GM12878 (cell line): Measurements from ENCODE around the gene AHCYL2. TPM values are rescaled to one million over a fixed set of nuclear protein-coding genes. Genes with fewer than 3 reads are reported as not detected.

Experiments used
- ATAC-seq: fragments of 200-7000 bp; cut with Tn5 transposase; 3 replicates; pipeline ENCODE4 v1.9.1; 2020; ENCODE audit warnings: mild to moderate bottlenecking, moderate library complexity
- BruUV-seq: library from RNA; stranded (reverse); fragments of 400-500 nt; replicated peaks from 2 replicates; lab custom pipeline; 2021; lab: Mats Ljungman, UMichigan
- CTCF ChIA-PET: fragments of 300-600 bp; sonication (Branson Sonifier 250); formaldehyde crosslinking; extraction: SDS; loops from one replicate; lab custom pipeline; 2021; ENCODE audit warnings: inconsistent platforms; lab: Yijun Ruan, JAX
- POLR2A ChIA-PET: fragments of 350-600 bp; formaldehyde crosslinking; extraction: SDS; loops from one replicate; lab custom pipeline; 2021; ENCODE audit warnings: inconsistent platforms; lab: Charles Lee
- RAD21 ChIA-PET: fragments of 300-600 bp; sonication (Branson Sonifier 250); formaldehyde crosslinking; loops from one replicate; lab custom pipeline; 2023; ENCODE audit warnings: antibody characterized with exemption; ENCODE audit not compliant: unreplicated experiment; lab: Charles Lee
- SMC1A ChIA-PET: fragments of 300-600 bp; sonication (Branson Sonifier 250); formaldehyde crosslinking; loops from one replicate; lab custom pipeline; 2023; ENCODE audit not compliant: unreplicated experiment, uncharacterized antibody; lab: Charles Lee
- DNase-seq: peaks from one replicate; pipeline ENCODE4 v3.0.0-alpha.2; 2011; ENCODE audit warnings: low read depth, low spot score
- FAIRE-seq: peaks from 3 replicates; lab custom pipeline; 2011; peaks lifted over from hg19 to GRCh38; lab: Jason Lieb, UNC
- H2AFZ ChIP-seq: 2 replicates; pipeline ENCODE4 v1.6.0; 2011; ENCODE audit warnings: low read depth, low read length, control low read depth; ENCODE audit not compliant: control insufficient read depth
- H3K27ac ChIP-seq: 2 replicates; pipeline ENCODE4 v1.5.1; 2011; ENCODE audit warnings: control low read depth; ENCODE audit not compliant: control insufficient read depth, insufficient read depth
- H3K27me3 ChIP-seq, 2 experiments: replicated peaks in 1 of 2; 2 replicates each; pipeline versions ENCODE4 v1.6.0 to v1.6.1; 2011; ENCODE audit warnings: low read length in 1 of 2; ENCODE audit not compliant: control insufficient read depth in 2 of 2, insufficient read depth in 2 of 2
- H3K36me3 ChIP-seq, 2 experiments: 2 replicates each; pipeline ENCODE4 v1.5.1; 2011; ENCODE audit warnings: low read length in 1 of 2; ENCODE audit not compliant: control insufficient read depth in 2 of 2, insufficient read depth in 2 of 2
- H3K4me1 ChIP-seq: 2 replicates; pipeline ENCODE4 v1.6.1; 2011; ENCODE audit warnings: mild to moderate bottlenecking, low read length, moderate library complexity, mixed read lengths; ENCODE audit not compliant: control insufficient read depth, insufficient read depth
- H3K4me2 ChIP-seq: 2 replicates; pipeline ENCODE4 v1.6.0; 2011; ENCODE audit warnings: control low read depth; ENCODE audit not compliant: control insufficient read depth, insufficient read depth
- H3K4me3 ChIP-seq: fragments of 200-600 bp; sonication (generic); 2 replicates; pipeline ENCODE4 v1.5.1; 2016
- H3K79me2 ChIP-seq: 2 replicates; pipeline ENCODE4 v1.6.0; 2011; ENCODE audit warnings: low read length; ENCODE audit not compliant: control insufficient read depth, insufficient read depth
- H3K9ac ChIP-seq: 2 replicates; pipeline ENCODE4 v1.8.0; 2011; ENCODE audit warnings: low read length, control low read depth, mixed read lengths; ENCODE audit not compliant: control insufficient read depth, insufficient read depth
- H3K9me3 ChIP-seq: replicated peaks from 3 replicates; pipeline ENCODE4 v1.5.1; 2011; ENCODE audit warnings: mild to moderate bottlenecking, low read length; ENCODE audit not compliant: control insufficient read depth, insufficient read depth
- H4K20me1 ChIP-seq: 2 replicates; pipeline ENCODE4 v1.6.0; 2011; ENCODE audit not compliant: control insufficient read depth, insufficient read depth
- CBX5 ChIP-seq: sonication (generic); IDR thresholded peaks from 2 replicates; pipeline ENCODE4 v1.6.1; 2016; ENCODE audit warnings: low read depth, moderate library complexity, mild to moderate bottlenecking, inconsistent platforms
- EED ChIP-seq: sonication (generic); IDR thresholded peaks from 2 replicates; pipeline ENCODE4 v1.6.1; 2016; ENCODE audit warnings: antibody characterized with exemption, low read depth
- HDAC2 ChIP-seq: fragments of 200-600 bp; sonication (generic); IDR thresholded peaks from 2 replicates; pipeline ENCODE4 v1.6.1; 2017
- KAT2A ChIP-seq: conservative IDR thresholded peaks from 2 replicates; pipeline ENCODE4 v1.6.1; 2011; ENCODE audit warnings: low read depth, low read length; ENCODE audit not compliant: control insufficient read depth
- RAD21 ChIP-seq: IDR thresholded peaks from 2 replicates; pipeline ENCODE4 v1.6.1; 2011; ENCODE audit warnings: mild to moderate bottlenecking, low read depth, low read length, moderate library complexity; ENCODE audit not compliant: insufficient read depth
- TBL1XR1 ChIP-seq: IDR thresholded peaks from 2 replicates; pipeline ENCODE4 v1.6.1; 2012; ENCODE audit warnings: low read depth, low read length, improper control_type of control experiment
- YY1 ChIP-seq: IDR thresholded peaks from 2 replicates; pipeline ENCODE4 v1.6.1; 2011; ENCODE audit warnings: low read depth, mild to moderate bottlenecking, low read length
- WGBS: methylation state at CpG from one replicate; pipeline ENCODE4 v1.1.6; 2016; ENCODE audit warnings: low lambda C conversion rate; ENCODE audit not compliant: insufficient replicate concordance, insufficient coverage; ENCODE audit errors: missing lambda C conversion rate; 5-methylcytosine and 5-hydroxymethylcytosine counted together
- in situ Hi-C: fragments of 300-500 bp; cut with MboI; formaldehyde crosslinking; loops from 9 replicates; pipeline ENCODE4 v1.14.3; 2018; ENCODE audit warnings: mixed read lengths
- intact Hi-C: fragments of 100-400 bp; cut with micrococcal nuclease; formaldehyde crosslinking; loops from one replicate; pipeline ENCODE4 v1.14.2; 2022; ENCODE audit not compliant: unreplicated experiment
- polyA plus RNA-seq, 11 experiments: library from polyadenylated mRNA; depleted of rRNA in 4 of 11; unstranded in 6 of 11; stranded (reverse) in 5 of 11; fragments of >200 nt; fragmentation: Nextera tagmentation in 4 of 11; fragmentation: Illumina TruSeq in 1 of 11; extraction: Ambion mirVana in 4 of 11; extraction: Trizol in 1 of 11; gene quantifications; 1 replicate in 1 of 11; 2 replicates in 10 of 11; pipeline versions ENCODE4 v1.2.1 to v1.2.3, GENCODE V29; 2011 to 2016; ENCODE audit warnings: inconsistent platforms in 2 of 11, missing spikeins in 2 of 11, low read depth in 1 of 11
- total RNA-seq, 4 experiments: library from RNA; depleted of rRNA in 3 of 4; stranded (reverse); fragments of >200 nt in 3 of 4; fragmentation: Illumina TruSeq in 1 of 4; extraction: Trizol in 1 of 4; gene quantifications; 2 replicates each; pipeline versions ENCODE4 v1.2.1 to v1.2.3, GENCODE V29; 2013 to 2021
- TF ChIP-seq, protein P1 (sequence below): fragments of 450-650 bp; IDR thresholded peaks from 2 replicates; pipeline ENCODE4 v1.6.1; 2017; ENCODE audit warnings: antibody characterized with exemption, mild to moderate bottlenecking, moderate library complexity
- TF ChIP-seq, protein P2 (sequence below): fragments of 150-350 bp; IDR thresholded peaks from 2 replicates; pipeline ENCODE4 v1.6.1; 2014; ENCODE audit warnings: mild to moderate bottlenecking, low read depth, low read length
- TF ChIP-seq, protein P3 (sequence below): IDR thresholded peaks from 2 replicates; pipeline ENCODE4 v1.6.1; 2012; ENCODE audit warnings: improper control_type of control experiment, low read depth, low read length; ENCODE audit not compliant: insufficient replicate concordance
- TF ChIP-seq, protein P4 (sequence below): fragments of 450-650 bp; IDR thresholded peaks from 2 replicates; pipeline ENCODE4 v1.6.1; 2017; ENCODE audit warnings: mild to moderate bottlenecking, moderate library complexity

Gene AHCYL2
- total and polyA plus RNA-seq, 10 of the 15 experiments (the other 5 are each of a cell fraction or from before 2014, with no cell fraction given) = 1.7 to 29.1 (median 5.4) TPM

DNA sequence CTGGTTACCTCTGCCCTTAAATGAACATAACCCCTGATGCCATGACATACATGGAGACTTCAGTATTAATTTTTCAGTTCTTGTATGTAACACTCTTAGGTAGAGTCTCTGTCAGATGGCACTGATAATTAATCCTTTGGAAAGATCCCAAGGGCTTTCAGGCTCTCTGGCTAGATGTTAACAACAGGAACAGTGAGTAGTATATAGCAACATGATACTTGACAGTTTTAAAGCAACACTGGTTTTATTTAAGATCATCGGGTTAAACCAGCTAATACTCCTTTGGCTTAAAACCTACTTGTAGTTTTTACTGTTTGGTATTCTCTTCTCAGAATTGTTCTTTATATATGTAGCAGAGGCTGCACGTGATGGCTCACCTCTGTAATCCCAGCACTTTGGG lies 27.3 kb downstream of the AHCYL2 start:
- Histone ChIP-seq H3K27ac (no peak overlapping the region), H3K27me3 (no peaks in the 10 kb centered on the region), H3K9ac (no peak overlapping the region), H4K20me1 (no peaks in the 10 kb centered on the region), H3K36me3 (no peaks in the 10 kb centered on the region), H2AFZ (no peak overlapping the region), H3K4me3 (no peak overlapping the region), H3K4me1 (no peaks in the 10 kb centered on the region), H3K79me2 (no peaks in the 10 kb centered on the region), H3K4me2 (no peak overlapping the region), H3K9me3 (no peaks in the 10 kb centered on the region)
- ATAC-seq (no peak), FAIRE-seq (no peak), DNase-seq (no peak)
- BruUV-seq = no TSS peak
- ChIA-PET POLR2A (no interaction called here), RAD21 (no interaction called here), SMC1A (no interaction called here), CTCF (interaction anchor here (1.2 kb wide), 1 partner anchor 16 kb away, joined by 4 read pairs; no protein-coding TSS in a partner anchor)
- intact Hi-C loops = no loop called here
- 98% methylated on average over 2 of the region's 2 CpGs for WGBS
- in situ Hi-C loops = no loop called here
- TF ChIP-seq, protein P1, sequence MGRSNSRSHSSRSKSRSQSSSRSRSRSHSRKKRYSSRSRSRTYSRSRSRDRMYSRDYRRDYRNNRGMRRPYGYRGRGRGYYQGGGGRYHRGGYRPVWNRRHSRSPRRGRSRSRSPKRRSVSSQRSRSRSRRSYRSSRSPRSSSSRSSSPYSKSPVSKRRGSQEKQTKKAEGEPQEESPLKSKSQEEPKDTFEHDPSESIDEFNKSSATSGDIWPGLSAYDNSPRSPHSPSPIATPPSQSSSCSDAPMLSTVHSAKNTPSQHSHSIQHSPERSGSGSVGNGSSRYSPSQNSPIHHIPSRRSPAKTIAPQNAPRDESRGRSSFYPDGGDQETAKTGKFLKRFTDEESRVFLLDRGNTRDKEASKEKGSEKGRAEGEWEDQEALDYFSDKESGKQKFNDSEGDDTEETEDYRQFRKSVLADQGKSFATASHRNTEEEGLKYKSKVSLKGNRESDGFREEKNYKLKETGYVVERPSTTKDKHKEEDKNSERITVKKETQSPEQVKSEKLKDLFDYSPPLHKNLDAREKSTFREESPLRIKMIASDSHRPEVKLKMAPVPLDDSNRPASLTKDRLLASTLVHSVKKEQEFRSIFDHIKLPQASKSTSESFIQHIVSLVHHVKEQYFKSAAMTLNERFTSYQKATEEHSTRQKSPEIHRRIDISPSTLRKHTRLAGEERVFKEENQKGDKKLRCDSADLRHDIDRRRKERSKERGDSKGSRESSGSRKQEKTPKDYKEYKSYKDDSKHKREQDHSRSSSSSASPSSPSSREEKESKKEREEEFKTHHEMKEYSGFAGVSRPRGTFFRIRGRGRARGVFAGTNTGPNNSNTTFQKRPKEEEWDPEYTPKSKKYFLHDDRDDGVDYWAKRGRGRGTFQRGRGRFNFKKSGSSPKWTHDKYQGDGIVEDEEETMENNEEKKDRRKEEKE = no peak
- TF ChIP-seq, protein P2, sequence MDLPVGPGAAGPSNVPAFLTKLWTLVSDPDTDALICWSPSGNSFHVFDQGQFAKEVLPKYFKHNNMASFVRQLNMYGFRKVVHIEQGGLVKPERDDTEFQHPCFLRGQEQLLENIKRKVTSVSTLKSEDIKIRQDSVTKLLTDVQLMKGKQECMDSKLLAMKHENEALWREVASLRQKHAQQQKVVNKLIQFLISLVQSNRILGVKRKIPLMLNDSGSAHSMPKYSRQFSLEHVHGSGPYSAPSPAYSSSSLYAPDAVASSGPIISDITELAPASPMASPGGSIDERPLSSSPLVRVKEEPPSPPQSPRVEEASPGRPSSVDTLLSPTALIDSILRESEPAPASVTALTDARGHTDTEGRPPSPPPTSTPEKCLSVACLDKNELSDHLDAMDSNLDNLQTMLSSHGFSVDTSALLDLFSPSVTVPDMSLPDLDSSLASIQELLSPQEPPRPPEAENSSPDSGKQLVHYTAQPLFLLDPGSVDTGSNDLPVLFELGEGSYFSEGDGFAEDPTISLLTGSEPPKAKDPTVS = no peak
- TF ChIP-seq CBX5 (no peak), KAT2A (no peak), RAD21 (no peak), TBL1XR1 (no peak), HDAC2 (no peak), EED (no peak), YY1 (no peak)
- TF ChIP-seq, protein P3, sequence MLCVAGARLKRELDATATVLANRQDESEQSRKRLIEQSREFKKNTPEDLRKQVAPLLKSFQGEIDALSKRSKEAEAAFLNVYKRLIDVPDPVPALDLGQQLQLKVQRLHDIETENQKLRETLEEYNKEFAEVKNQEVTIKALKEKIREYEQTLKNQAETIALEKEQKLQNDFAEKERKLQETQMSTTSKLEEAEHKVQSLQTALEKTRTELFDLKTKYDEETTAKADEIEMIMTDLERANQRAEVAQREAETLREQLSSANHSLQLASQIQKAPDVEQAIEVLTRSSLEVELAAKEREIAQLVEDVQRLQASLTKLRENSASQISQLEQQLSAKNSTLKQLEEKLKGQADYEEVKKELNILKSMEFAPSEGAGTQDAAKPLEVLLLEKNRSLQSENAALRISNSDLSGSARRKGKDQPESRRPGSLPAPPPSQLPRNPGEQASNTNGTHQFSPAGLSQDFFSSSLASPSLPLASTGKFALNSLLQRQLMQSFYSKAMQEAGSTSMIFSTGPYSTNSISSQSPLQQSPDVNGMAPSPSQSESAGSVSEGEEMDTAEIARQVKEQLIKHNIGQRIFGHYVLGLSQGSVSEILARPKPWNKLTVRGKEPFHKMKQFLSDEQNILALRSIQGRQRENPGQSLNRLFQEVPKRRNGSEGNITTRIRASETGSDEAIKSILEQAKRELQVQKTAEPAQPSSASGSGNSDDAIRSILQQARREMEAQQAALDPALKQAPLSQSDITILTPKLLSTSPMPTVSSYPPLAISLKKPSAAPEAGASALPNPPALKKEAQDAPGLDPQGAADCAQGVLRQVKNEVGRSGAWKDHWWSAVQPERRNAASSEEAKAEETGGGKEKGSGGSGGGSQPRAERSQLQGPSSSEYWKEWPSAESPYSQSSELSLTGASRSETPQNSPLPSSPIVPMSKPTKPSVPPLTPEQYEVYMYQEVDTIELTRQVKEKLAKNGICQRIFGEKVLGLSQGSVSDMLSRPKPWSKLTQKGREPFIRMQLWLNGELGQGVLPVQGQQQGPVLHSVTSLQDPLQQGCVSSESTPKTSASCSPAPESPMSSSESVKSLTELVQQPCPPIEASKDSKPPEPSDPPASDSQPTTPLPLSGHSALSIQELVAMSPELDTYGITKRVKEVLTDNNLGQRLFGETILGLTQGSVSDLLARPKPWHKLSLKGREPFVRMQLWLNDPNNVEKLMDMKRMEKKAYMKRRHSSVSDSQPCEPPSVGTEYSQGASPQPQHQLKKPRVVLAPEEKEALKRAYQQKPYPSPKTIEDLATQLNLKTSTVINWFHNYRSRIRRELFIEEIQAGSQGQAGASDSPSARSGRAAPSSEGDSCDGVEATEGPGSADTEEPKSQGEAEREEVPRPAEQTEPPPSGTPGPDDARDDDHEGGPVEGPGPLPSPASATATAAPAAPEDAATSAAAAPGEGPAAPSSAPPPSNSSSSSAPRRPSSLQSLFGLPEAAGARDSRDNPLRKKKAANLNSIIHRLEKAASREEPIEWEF = no peak
- TF ChIP-seq, protein P4, sequence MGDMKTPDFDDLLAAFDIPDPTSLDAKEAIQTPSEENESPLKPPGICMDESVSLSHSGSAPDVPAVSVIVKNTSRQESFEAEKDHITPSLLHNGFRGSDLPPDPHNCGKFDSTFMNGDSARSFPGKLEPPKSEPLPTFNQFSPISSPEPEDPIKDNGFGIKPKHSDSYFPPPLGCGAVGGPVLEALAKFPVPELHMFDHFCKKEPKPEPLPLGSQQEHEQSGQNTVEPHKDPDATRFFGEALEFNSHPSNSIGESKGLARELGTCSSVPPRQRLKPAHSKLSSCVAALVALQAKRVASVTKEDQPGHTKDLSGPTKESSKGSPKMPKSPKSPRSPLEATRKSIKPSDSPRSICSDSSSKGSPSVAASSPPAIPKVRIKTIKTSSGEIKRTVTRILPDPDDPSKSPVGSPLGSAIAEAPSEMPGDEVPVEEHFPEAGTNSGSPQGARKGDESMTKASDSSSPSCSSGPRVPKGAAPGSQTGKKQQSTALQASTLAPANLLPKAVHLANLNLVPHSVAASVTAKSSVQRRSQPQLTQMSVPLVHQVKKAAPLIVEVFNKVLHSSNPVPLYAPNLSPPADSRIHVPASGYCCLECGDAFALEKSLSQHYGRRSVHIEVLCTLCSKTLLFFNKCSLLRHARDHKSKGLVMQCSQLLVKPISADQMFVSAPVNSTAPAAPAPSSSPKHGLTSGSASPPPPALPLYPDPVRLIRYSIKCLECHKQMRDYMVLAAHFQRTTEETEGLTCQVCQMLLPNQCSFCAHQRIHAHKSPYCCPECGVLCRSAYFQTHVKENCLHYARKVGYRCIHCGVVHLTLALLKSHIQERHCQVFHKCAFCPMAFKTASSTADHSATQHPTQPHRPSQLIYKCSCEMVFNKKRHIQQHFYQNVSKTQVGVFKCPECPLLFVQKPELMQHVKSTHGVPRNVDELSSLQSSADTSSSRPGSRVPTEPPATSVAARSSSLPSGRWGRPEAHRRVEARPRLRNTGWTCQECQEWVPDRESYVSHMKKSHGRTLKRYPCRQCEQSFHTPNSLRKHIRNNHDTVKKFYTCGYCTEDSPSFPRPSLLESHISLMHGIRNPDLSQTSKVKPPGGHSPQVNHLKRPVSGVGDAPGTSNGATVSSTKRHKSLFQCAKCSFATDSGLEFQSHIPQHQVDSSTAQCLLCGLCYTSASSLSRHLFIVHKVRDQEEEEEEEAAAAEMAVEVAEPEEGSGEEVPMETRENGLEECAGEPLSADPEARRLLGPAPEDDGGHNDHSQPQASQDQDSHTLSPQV = no peak
